ENCODE results near the gene RPS27A. TPM values are rescaled to one million over a fixed set of nuclear protein-coding genes. Genes with fewer than 3 reads are reported as not detected.

RPS27A gene
- total and polyA plus RNA-seq, 9 of the 15 experiments (the other 6 are each of a cell fraction or from before 2014, with no cell fraction given), result 1,383 to 3,282 (median 2,242) TPM

GRCh38 chr2:55223958-55224760 lies 8.3 kb upstream of the RPS27A start (continued):
- TF ChIP-seq ARID4B (CRISPR knock-in tag; IDR thresholded peaks at IDR 0.05), result peak; percentile 48; the same call in 1 of the 2 replicates
- 0 out of 2 replicates have a peak, but pooled peaks have one; percentile 33 for TF ChIP-seq NR2C2 (CRISPR knock-in tag; IDR thresholded peaks at IDR 0.05)
- 0 out of 2 replicates have a peak, but pooled peaks have one; percentile 6 for TF ChIP-seq NR2C2 (tag; IDR thresholded peaks at IDR 0.05)

DNA sequence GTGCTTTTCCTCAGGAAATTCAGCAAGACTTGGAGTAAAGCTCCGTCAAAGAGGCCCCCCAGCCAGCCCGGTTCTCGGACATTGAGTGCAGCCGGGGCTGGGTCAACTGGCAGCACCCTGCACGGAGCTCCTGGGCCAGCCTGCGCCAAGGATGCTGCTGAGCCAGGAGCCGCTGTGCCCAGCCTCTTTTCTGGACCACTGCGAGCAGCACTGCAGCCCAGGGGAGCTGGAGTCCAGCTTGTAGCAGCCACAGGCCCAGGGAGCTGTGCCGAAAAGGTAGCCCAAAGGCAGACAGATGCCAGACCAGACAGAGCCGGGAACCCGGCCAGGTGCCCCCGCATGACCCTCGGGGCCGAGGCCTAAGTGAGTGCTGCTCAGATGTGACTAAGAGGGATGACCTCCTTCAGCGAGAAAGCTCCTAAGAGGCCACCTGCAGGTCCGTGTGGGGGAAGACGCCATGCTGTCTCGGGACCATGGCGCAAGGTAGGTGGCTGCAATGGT lies 7.7 kb upstream of the RPS27A start:
- Histone ChIP-seq H2AFZ (ENCODE audit: low read depth, low read length) (no peak overlapping the region), H3K4me2 (ENCODE audit: insufficient read depth, low read length) (no peak overlapping the region; the same call in 1 of the 2 replicates), H3K79me2 (ENCODE audit: control insufficient read depth, insufficient read depth, low read length) (peaks cover 19% of the 10 kb centered on the region), H4K20me1 (replicated peaks; ENCODE audit: control insufficient read depth, insufficient read depth, low read length) (no peaks in the 10 kb centered on the region), H3K9me3 (replicated peaks; ENCODE audit: control insufficient read depth, insufficient read depth, low read depth, low read length) (no peaks in the 10 kb centered on the region), H3K4me3 (no peak overlapping the region), H3K9me1 (ENCODE audit: control insufficient read depth, insufficient read depth, low read length) (no peaks in the 10 kb centered on the region), H3K4me1 (replicated peaks in 1 of 2; ENCODE audit: control insufficient read depth in 2 of 2, insufficient read depth in 2 of 2, low read length in 2 of 2) (peaks cover 18 to 43% of the 10 kb centered on the region in 2 experiments), H3K27me3 (ENCODE audit: control insufficient read depth in 2 of 2, insufficient read depth in 2 of 2, low read length in 2 of 2) (no peaks in the 10 kb centered on the region), H3K9ac (ENCODE audit: insufficient read depth in 1 of 2, low read depth in 2 of 2, low read length in 2 of 2) (peak overlapping the region in 1 of 2 experiments; percentile 37; a peak in 2 of 4 replicates), H3K27ac (ENCODE audit: extremely low read depth, low read depth, low read length) (no peak overlapping the region), H3K36me3 (ENCODE audit: control insufficient read depth, insufficient read depth, low read length) (0 out of 3 replicates have a peak, but pooled peaks cover 3% of the 10 kb centered on the region)
- CTCF ChIA-PET (ENCODE audit: low intra/inter-chr PET ratio), result no interaction called here
- intact Hi-C loops (cut with micrococcal nuclease), result no loop called here
- peak in 1 of 4 experiments; percentile 23 for DNase-seq (ENCODE audit: extremely low read depth in 1 of 4, low spot score in 3 of 4)
- TF ChIP-seq POLR2G (IDR thresholded peaks at IDR 0.05; ENCODE audit: low read depth, low read length) (peak; percentile 48), CTCF (IDR thresholded peaks at IDR 0.05 in 2 of 3, conservative IDR thresholded peaks at IDR 0.05 in 1 of 3; ENCODE audit: insufficient read depth in 2 of 3, low read depth in 1 of 3, low read length in 3 of 3) (0 out of 6 replicates have a peak, but pooled peaks of 1 of the 3 experiments have one; percentile 4), SP2 (IDR thresholded peaks at IDR 0.05; ENCODE audit: extremely low read depth, low read depth, low read length, poor library complexity, severe bottlenecking) (no peak)
- 82% methylated on average over 18 of the region's 19 CpGs for WGBS (ENCODE audit: insufficient coverage, low coverage, missing lambda C conversion rate)
- in situ Hi-C loops (cut with MboI), result no loop called here
- POLR2A ChIA-PET, result interaction anchor here (0.6 to 2.4 kb wide), 10 partner anchors 8 to 380 kb away, joined by 3 to 17 read pairs (median 3); partner anchors contain the start of genes CLHC1 and RPS27A
- no peak for FAIRE-seq
- peak; percentile 10; the same call in 1 of the 3 replicates for ATAC-seq
- BruUV-seq (replicated peaks), result no TSS peak
